ENCODE data around the gene LRRC4C. TPM values are rescaled to one million over a fixed set of nuclear protein-coding genes. Genes with fewer than 3 reads are reported as not detected.

Gene LRRC4C
- total RNA-seq, 1 experiment from 2014 or later = 0.15 TPM

- Histone ChIP-seq H3K27me3 (ENCODE audit: control insufficient read depth, insufficient read depth, low read length) (no peaks in the 10 kb centered on the region), H3K4me1 (ENCODE audit: control insufficient read depth, insufficient read depth, low read length) (no peaks in the 10 kb centered on the region), H3K4me3 (ENCODE audit: low read depth in 2 of 2, low read length in 2 of 2) (no peak overlapping the region), H3K36me3 (ENCODE audit: control insufficient read depth, insufficient read depth, low read length) (no peaks in the 10 kb centered on the region), H3K27ac (ENCODE audit: low read length) (no peak overlapping the region), H3K9me3 (ENCODE audit: control insufficient read depth, insufficient read depth, low read depth, low read length) (no peaks in the 10 kb centered on the region)
- intact Hi-C loops (cut with micrococcal nuclease; ENCODE audit: unreplicated experiment) (loop anchor here (5.0 kb wide), 1 partner anchor 403 kb away; no protein-coding TSS in a partner anchor), in situ Hi-C loops (cut with HindIII; ENCODE audit: low pct_unique_long_range_greater_than_20kb, low sequenced_read_pairs) (no loop called here)
- TF ChIP-seq SIN3A (IDR thresholded peaks at IDR 0.05; ENCODE audit: borderline replicate concordance, insufficient read depth, low read depth, low read length) (no peak), TCF7L2 (IDR thresholded peaks at IDR 0.05; ENCODE audit: low read depth, low read length) (no peak), POLR2AphosphoS5 (IDR thresholded peaks at IDR 0.05; ENCODE audit: low read depth, low read length) (no peak), CTCF (IDR thresholded peaks at IDR 0.05) (no peak), REST (IDR thresholded peaks at IDR 0.05; ENCODE audit: insufficient read depth in 1 of 2, low read depth in 2 of 2, low read length in 1 of 2) (no peak)
- ChIA-PET CTCF (no interaction called here), POLR2A (no interaction called here)
- no TSS peak for BruUV-seq (replicated peaks)
- ATAC-seq = no peak
- no peak for DNase-seq (ENCODE audit: low read depth, low spot score)
Observed at GRCh38 chr11:40314327-40314726, 1145.1 kb downstream of the LRRC4C start.

GRCh38 chr11:40306938-40307548 lies 1152.4 kb downstream of the LRRC4C start:
- ChIA-PET CTCF (interaction anchor here (0.7 to 1.0 kb wide), 3 partner anchors 418 to 896 kb away, joined by 3 to 7 read pairs (median 4); no protein-coding TSS in a partner anchor), POLR2A (no interaction called here)
- intact Hi-C loops (cut with micrococcal nuclease; ENCODE audit: unreplicated experiment) = no loop called here
- peak; percentile 88 for ATAC-seq
- DNase-seq (ENCODE audit: low read depth, low spot score) = peak; percentile 27
- TF ChIP-seq REST (IDR thresholded peaks at IDR 0.05; ENCODE audit: insufficient read depth in 1 of 2, low read depth in 2 of 2, low read length in 1 of 2) (no peak), SIN3A (IDR thresholded peaks at IDR 0.05; ENCODE audit: borderline replicate concordance, insufficient read depth, low read depth, low read length) (no peak), POLR2AphosphoS5 (IDR thresholded peaks at IDR 0.05; ENCODE audit: low read depth, low read length) (no peak), TCF7L2 (IDR thresholded peaks at IDR 0.05; ENCODE audit: low read depth, low read length) (no peak), CTCF (IDR thresholded peaks at IDR 0.05) (peak; percentile 80)
- in situ Hi-C loops (cut with HindIII; ENCODE audit: low pct_unique_long_range_greater_than_20kb, low sequenced_read_pairs) = no loop called here
- no TSS peak for BruUV-seq (replicated peaks)
- Histone ChIP-seq H3K27ac (ENCODE audit: low read length) (peak overlapping the region; percentile 18; the same call in 1 of the 2 replicates), H3K4me3 (ENCODE audit: low read depth in 2 of 2, low read length in 2 of 2) (no peak overlapping the region), H3K4me1 (ENCODE audit: control insufficient read depth, insufficient read depth, low read length) (no peaks in the 10 kb centered on the region), H3K9me3 (ENCODE audit: control insufficient read depth, insufficient read depth, low read depth, low read length) (no peaks in the 10 kb centered on the region), H3K36me3 (ENCODE audit: control insufficient read depth, insufficient read depth, low read length) (no peaks in the 10 kb centered on the region), H3K27me3 (ENCODE audit: control insufficient read depth, insufficient read depth, low read length) (no peaks in the 10 kb centered on the region)

Data from Panc1 (cell line).